GM08714 (cell line): Measurements from ENCODE around the gene IL6R.
"Not testable (repeated sequence)": the region's sequence is repeated elsewhere in the genome, so short reads cannot be mapped to it uniquely, and the experiment has no call there.

Experiments used
- H3K4me3 ChIP-seq: fragments of 200-500 bp; sonication (Bioruptor generic); 2 replicates; pipeline ENCODE4 v1.5.1; 2014; ENCODE audit warnings: mild to moderate bottlenecking, low read length, inconsistent platforms
- ZNF274 ChIP-seq: IDR thresholded peaks from 2 replicates; pipeline ENCODE4 v1.6.1; 2012; ENCODE audit warnings: mild to moderate bottlenecking, low read depth, low read length

Gene IL6R

GRCh38 chr1:154416471-154417337 lies 11.6 kb downstream of the IL6R start:
- no peak for TF ChIP-seq ZNF274
- no peak overlapping the region for H3K4me3 ChIP-seq

- TF ChIP-seq ZNF274: no peak
These were observed 12.1 kb downstream of the IL6R start for GRCh38 chr1:154417338-154417608.

GRCh38 chr1:154418062-154418921 lies 13.1 kb downstream of the IL6R start:
- no peak overlapping the region for H3K4me3 ChIP-seq
- no peak for TF ChIP-seq ZNF274

More at GRCh38 chr1:154417338-154417608, 12.1 kb downstream of the IL6R start:
- H3K4me3 ChIP-seq: no peak overlapping the region

DNA sequence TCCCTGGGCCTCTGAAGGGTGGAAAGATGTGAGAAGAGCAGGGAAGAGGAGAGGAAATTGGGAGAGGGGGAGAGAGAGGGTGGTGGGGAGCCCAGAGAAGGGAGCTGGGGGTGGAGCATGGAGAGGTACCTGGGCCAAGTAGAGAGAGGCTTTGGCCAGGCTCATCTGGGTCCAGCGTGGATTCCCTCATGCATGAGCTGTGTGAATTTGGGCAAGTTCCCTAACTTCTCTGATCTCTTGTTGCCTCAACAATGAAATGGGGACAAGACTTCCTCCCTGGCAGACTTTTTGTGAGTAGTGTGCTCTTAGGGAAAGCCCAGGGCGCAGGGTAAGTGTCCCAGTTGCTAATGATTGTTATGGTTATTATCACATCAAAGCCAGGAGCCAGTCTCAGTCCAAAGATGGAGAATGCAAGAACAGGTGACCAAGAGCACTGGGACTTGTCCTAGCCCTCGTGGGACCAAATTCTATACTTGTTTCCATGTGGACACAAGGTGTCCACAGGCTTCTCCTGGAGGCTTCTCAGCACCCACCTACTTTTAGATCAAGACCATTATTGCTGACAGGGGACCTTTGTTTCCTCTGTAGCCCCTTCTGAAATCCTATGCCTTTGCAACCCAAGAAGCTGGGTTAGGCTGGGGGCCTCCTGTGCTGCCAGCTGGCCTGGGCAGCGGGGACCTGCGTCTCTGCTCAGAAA lies 13.9 kb downstream of the IL6R start:
- H3K4me3 ChIP-seq: no peak overlapping the region
- no peak for TF ChIP-seq ZNF274

- no peak overlapping the region for H3K4me3 ChIP-seq
- no peak for TF ChIP-seq ZNF274
These were observed 14.8 kb downstream of the IL6R start for GRCh38 chr1:154419620-154420571.

- TF ChIP-seq ZNF274: no peak
- H3K4me3 ChIP-seq: no peak overlapping the region
These were observed 16.1 kb downstream of the IL6R start for GRCh38 chr1:154420961-154421924.

GRCh38 chr1:154422049-154422448 lies 16.9 kb downstream of the IL6R start:
- not testable (repeated sequence) for H3K4me3 ChIP-seq

GRCh38 chr1:154422521-154422920 lies 17.4 kb downstream of the IL6R start:
- no peak for TF ChIP-seq ZNF274
- no peak overlapping the region for H3K4me3 ChIP-seq

DNA sequence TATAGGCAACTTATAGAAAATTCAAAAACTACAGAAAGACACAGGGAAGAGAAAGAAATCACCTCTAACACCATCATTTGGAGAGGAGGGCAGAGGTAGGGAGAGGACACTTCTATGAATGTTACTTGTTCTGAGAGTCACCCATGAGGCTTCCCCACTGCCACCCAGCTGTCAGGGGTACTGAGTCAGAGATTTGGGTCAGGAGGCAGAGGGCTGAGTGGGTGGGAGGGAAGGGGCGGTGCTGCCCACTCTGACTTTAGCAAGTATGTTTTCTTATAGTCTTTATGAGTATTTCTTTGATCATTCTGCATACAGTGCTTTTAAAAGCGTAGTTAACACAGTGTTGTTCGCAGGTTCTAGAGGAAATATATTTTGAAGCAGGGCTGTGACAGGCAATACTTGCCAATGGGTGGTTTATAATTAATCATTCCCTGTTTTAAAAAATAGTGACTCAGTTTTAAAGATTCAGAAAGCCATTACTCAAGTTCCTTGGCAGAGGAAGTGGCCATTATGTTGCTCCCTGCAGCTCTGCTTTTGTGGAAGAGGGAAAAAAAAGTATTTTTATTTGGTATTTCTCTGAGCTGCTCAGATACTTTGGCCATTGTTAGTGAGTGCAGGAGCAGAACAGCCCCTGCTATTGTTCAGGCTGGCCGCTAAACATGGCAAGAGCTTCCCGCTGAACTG lies 18.3 kb downstream of the IL6R start:
- TF ChIP-seq ZNF274: no peak
- no peak overlapping the region for H3K4me3 ChIP-seq

DNA sequence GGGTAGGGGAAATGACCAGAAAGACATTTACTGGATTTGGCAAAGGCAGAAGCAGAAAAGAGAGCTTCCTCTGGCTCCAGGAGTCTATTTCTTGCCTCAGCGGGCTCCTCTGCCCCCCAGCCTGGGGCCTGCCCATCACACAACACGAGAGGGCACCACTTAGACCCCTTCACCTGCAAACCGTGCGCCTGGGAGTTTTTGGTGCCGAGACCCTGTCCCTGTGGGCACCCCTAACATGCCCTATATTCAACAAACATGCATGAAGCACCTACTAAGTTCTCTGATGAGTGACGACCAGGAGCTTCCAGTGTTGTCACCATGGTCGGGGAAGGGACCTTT lies 18.8 kb downstream of the IL6R start:
- no peak overlapping the region for H3K4me3 ChIP-seq
- no peak for TF ChIP-seq ZNF274

DNA sequence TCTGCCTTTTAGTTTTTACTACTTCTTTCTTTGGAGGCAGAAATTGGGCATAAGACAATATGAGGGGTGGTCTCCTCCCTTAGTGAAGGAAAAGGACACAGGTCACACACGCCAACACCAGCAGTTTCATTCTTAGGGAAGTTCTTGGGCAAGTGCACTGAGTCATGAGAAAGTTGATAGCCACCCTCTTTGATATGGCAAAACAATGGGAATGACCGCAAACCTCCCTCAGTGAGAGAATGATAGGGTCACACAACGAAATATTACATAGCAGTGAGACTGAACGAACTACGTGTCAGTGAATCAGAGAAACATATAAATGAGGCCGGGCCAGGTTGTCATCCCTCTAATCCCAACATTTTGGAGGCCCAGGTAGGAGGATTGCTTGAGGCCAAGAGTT lies 20.0 kb downstream of the IL6R start:
- H3K4me3 ChIP-seq: no peak overlapping the region
- TF ChIP-seq ZNF274: no peak
